Hepatocyte (in vitro differentiated cells): ENCODE results near the gene KANK2.

Experiments used
- CTCF ChIP-seq: fragments of 200-600 bp; sonication (generic); IDR thresholded peaks from 2 replicates; pipeline ENCODE4 v1.5.1; 2016; ENCODE audit warnings: antibody characterized with exemption, mild to moderate bottlenecking; ENCODE audit not compliant: poor library complexity
- EZH2phosphoT487 ChIP-seq: fragments of 200-600 bp; sonication (generic); IDR thresholded peaks from one replicate; pipeline ENCODE4 v1.6.1; 2018; ENCODE audit warnings: antibody characterized with exemption, mild to moderate bottlenecking, low read depth, moderate library complexity; ENCODE audit not compliant: unreplicated experiment, severe bottlenecking

GRCh38 chr19:11116507-11116906 lies 80.8 kb downstream of the KANK2 start:
- TF ChIP-seq CTCF (no peak), EZH2phosphoT487 (no peak)
